Adrenal gland (tissue), 12 donors: Measurements from ENCODE around the gene DCAF17. TPM values are rescaled to one million over a fixed set of nuclear protein-coding genes. Genes with fewer than 3 reads are reported as not detected.
"Not testable (repeated sequence)": the region's sequence is repeated elsewhere in the genome, so short reads cannot be mapped to it uniquely, and the experiment has no call there.

Experiments used
- DNase-seq, 7 donors: peaks; one replicate each; pipeline ENCODE4 v3.0.0-alpha.2; 2019 to 2020
- H3K27ac ChIP-seq, 5 donors: fragments of 200-600 bp; sonication (generic) in 4 of 5; 1 replicate in 3 of 5; 2 replicates in 2 of 5; pipeline versions ENCODE4 v1.5.1 to v1.8.0; 2016 to 2020; ENCODE audit warnings: mild to moderate bottlenecking in 1 of 5
- H3K27me3 ChIP-seq: fragments of 200-600 bp; 2 replicates; pipeline ENCODE4 v1.8.0; 2021
- H3K36me3 ChIP-seq, 2 donors: fragments of 200-600 bp; replicated peaks in 1 of 2; 1 replicate in 1 of 2; 2 replicates in 1 of 2; pipeline versions ENCODE4 v1.5.1 to v1.8.0; 2018 to 2022
- H3K4me1 ChIP-seq, 2 donors: fragments of 200-600 bp; replicated peaks in 1 of 2; 1 replicate in 1 of 2; 2 replicates in 1 of 2; pipeline versions ENCODE4 v1.5.1 to v1.8.0; 2018 to 2021
- H3K4me3 ChIP-seq, 4 donors: fragments of 200-600 bp; sonication (generic) in 3 of 4; one replicate each; pipeline ENCODE4 v1.5.1; 2016 to 2018
- H3K9me3 ChIP-seq, 3 donors: fragments of 200-600 bp; sonication (generic) in 1 of 3; replicated peaks in 1 of 3; 1 replicate in 2 of 3; 2 replicates in 1 of 3; pipeline versions ENCODE4 v1.5.1 to v1.8.0; 2016 to 2021
- POLR2A ChIP-seq, 2 donors: fragments of 450-650 bp; IDR thresholded peaks; one replicate each; pipeline ENCODE4 v1.6.1; 2017; ENCODE audit warnings: antibody characterized with exemption in 2 of 2, mild to moderate bottlenecking in 2 of 2, moderate library complexity in 1 of 2
- WGBS, 4 donors: extraction: QIAGEN DNeasy Blood & Tissue Kit in 2 of 4; methylation state at CpG; one replicate each; pipeline versions ENCODE4 v1.1.5 to v1.1.7; 2013 to 2017; 5-methylcytosine and 5-hydroxymethylcytosine counted together
- intact Hi-C, 2 donors: fragments of 100-400 bp; cut with DNase I; formaldehyde crosslinking; loops; one replicate each; pipeline versions ENCODE4 v1.14.1 to v1.15.0; 2022 to 2023
- polyA plus RNA-seq, 3 donors: library from polyadenylated mRNA; stranded (reverse); fragments of 200-250 nt in 2 of 3; fragments of 350-450 nt in 1 of 3; fragmentation: Illumina TruSeq in 1 of 3; extraction: RNeasy Lipid Tissue Mini Kit (QIAGEN cat#74804) in 1 of 3; gene quantifications; one replicate each; pipeline ENCODE4 v1.2.3, GENCODE V29; 2013 to 2014
- total RNA-seq, 9 donors: library from RNA; depleted of rRNA in 4 of 9; stranded (reverse); fragments of >200 nt in 4 of 9; fragments of 120-200 nt in 1 of 9; fragmentation: NEBNext Ultra II Directional in 1 of 9; extraction: Animal tissue kit (Norgen Biotek cat#: 25700) in 1 of 9; gene quantifications; one replicate each; pipeline versions ENCODE4 v1.1.0 to v1.2.4, GENCODE V29; 2013 to 2023
- TF ChIP-seq, protein P1 (sequence below), 6 experiments: fragments of 450-650 bp in 4 of 6; fragments of 200-600 bp in 2 of 6; sonication (generic) in 1 of 6; IDR thresholded peaks; 1 replicate in 5 of 6; 2 replicates in 1 of 6; pipeline versions ENCODE4 v1.5.1 to v1.8.0; 2016 to 2021; ENCODE audit warnings: antibody characterized with exemption in 6 of 6, mild to moderate bottlenecking in 2 of 6, moderate library complexity in 1 of 6
- donor health status: healthy with polysubstance abuse.
- donor health status: Bipolar disorder and iron deficiency.
- donor health status: DM: yes; HTN: yes; CAD: no.
- donor health status: DM: no; HTN: no; CAD: no.
- donor health status: DM: no; HTN: no; CAD: no.
- donor health status: DM: yes; HTN: yes; CAD: no.

Gene DCAF17
- total and polyA plus RNA-seq, 12 donors = 2.6 to 21.9 (median 15.9) TPM

DNA sequence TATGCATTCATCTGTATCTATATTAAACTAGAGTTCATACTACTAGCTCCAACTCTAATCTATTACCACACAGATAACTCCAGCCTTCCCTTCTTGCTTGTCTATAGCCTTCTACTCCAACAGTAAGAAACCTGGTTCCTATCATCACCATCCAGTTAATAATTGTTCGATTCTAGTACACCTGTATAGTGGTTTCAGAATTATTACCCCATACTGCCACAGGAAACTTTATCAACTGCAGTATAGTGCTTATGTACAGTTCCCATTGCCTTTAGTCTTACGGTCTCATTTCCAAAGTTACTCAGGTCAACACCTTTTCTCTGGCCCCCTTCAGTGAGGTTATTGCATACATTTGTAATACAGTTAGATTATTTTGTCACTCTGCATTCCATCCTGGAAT, 14.7 kb upstream of the DCAF17 start:
- TF ChIP-seq POLR2A (IDR thresholded peaks at IDR 0.05) = no peak
- TF ChIP-seq, protein P1, sequence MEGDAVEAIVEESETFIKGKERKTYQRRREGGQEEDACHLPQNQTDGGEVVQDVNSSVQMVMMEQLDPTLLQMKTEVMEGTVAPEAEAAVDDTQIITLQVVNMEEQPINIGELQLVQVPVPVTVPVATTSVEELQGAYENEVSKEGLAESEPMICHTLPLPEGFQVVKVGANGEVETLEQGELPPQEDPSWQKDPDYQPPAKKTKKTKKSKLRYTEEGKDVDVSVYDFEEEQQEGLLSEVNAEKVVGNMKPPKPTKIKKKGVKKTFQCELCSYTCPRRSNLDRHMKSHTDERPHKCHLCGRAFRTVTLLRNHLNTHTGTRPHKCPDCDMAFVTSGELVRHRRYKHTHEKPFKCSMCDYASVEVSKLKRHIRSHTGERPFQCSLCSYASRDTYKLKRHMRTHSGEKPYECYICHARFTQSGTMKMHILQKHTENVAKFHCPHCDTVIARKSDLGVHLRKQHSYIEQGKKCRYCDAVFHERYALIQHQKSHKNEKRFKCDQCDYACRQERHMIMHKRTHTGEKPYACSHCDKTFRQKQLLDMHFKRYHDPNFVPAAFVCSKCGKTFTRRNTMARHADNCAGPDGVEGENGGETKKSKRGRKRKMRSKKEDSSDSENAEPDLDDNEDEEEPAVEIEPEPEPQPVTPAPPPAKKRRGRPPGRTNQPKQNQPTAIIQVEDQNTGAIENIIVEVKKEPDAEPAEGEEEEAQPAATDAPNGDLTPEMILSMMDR (IDR thresholded peaks at IDR 0.05) = no peak
- 91 to 95% (median 93%) methylated on average over 2 of the region's 2 CpGs for WGBS, 4 donors
- intact Hi-C loops = loop anchor here (5.0 to 10.0 kb wide), 2 partner anchors 245 to 447 kb away; no protein-coding TSS in a partner anchor

DNA sequence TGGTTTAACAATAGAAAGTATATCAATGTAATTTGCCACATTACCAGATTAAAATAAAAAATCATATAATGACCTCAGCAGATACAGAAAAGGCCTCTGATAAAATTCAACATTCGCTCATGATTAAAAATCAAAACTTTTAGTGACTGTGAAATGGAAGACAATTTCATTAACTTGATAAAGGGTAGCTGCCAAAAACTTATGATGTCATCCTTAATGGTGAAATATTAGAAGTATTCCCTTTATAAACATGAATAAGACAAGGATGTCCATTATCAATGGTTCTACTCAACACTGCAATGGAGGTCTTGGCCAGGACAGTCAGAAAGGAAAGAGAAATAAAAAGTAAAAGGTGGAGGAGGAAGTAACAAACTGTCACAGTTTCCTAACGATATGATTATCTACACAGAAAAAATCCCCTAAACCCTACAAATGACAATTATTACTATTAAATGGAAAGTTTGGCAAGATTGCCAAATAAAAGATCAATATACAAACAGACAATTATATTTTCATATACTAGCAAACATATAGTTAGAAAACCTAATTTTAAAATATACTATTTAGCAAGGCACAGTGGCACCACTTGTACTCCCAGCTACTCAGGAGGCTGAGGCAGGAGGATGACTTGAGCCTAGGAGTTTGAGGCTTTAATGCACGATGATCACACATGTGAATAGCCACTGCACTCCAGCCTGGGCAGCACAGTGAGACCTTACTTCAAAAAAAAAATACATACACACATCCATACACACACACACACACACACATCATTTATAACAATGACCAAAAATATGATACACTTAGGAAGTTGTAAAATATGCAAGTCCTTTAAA, 13.1 kb upstream of the DCAF17 start:
- no peaks in the 10 kb centered on the region for H3K9me3 ChIP-seq
- TF ChIP-seq, protein P1 (IDR thresholded peaks at IDR 0.05) = no peak
- no peak for TF ChIP-seq POLR2A (IDR thresholded peaks at IDR 0.05)
- no peak overlapping the region for H3K27ac ChIP-seq
- no peaks in the 10 kb centered on the region for H3K27me3 ChIP-seq
- H3K4me1 ChIP-seq = peaks cover 0 to under 1% of the 10 kb centered on the region in 2 donors
- WGBS, 4 donors = 82 to 93% (median 86%) methylated on average over 3 of the region's 3 CpGs
- no peaks in the 10 kb centered on the region for H3K36me3 ChIP-seq
- no peak for DNase-seq
- intact Hi-C loops = no loop called here
- no peak overlapping the region for H3K4me3 ChIP-seq

More for the DNA sequence above, 14.7 kb upstream of the DCAF17 start:
- H3K4me1 ChIP-seq = peaks cover 0 to 4% of the 10 kb centered on the region in 2 donors
- no peaks in the 10 kb centered on the region for H3K9me3 ChIP-seq
- DNase-seq = no peak
- no peak overlapping the region for H3K4me3 ChIP-seq
- H3K27me3 ChIP-seq = no peaks in the 10 kb centered on the region
- no peaks in the 10 kb centered on the region for H3K36me3 ChIP-seq
- H3K27ac ChIP-seq = no peak overlapping the region

DNA sequence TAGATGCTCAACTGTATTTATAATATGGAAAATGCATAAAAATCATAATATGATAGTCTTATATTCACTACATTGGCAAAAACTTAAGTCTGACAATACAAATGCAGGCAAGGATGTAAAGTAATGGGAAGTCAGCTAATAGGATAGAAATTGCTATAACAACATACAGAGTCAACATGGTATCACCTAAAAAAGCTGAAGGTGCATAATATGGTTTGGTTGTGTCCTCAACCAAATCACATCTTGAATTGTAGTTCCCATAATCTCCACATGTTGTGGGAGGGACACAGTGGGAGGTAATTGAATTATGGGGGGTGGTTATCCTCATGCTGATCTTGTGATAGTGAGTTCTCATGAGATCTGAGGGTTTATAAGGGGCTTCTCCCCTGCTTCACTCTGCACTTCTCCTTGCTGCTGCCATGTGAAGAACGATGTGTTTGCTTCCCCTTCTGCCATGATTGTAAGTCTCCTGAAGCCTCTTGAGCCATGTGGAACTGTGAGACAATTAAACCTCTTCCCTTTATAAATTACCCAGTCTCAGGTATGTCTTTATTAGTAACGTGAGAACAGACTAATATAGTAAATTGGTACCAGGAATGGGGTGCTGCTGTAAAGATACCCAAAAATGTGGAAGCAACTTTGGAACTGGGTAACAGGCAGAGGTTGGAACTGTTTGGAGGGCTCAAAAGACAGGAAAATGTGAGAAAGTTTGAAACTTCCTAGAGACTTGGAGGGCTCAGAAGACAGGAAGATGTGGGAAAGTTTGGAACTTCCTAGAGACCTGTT, 11.1 kb upstream of the DCAF17 start:
- H3K4me3 ChIP-seq, intact Hi-C loops, H3K27ac ChIP-seq, DNase-seq, H3K36me3 ChIP-seq, H3K27me3 ChIP-seq, H3K9me3 ChIP-seq, H3K4me1 ChIP-seq: not testable (repeated sequence)
- 84 to 98% (median 94%) methylated on average over 2 of the region's 2 CpGs for WGBS, 4 donors

DNA sequence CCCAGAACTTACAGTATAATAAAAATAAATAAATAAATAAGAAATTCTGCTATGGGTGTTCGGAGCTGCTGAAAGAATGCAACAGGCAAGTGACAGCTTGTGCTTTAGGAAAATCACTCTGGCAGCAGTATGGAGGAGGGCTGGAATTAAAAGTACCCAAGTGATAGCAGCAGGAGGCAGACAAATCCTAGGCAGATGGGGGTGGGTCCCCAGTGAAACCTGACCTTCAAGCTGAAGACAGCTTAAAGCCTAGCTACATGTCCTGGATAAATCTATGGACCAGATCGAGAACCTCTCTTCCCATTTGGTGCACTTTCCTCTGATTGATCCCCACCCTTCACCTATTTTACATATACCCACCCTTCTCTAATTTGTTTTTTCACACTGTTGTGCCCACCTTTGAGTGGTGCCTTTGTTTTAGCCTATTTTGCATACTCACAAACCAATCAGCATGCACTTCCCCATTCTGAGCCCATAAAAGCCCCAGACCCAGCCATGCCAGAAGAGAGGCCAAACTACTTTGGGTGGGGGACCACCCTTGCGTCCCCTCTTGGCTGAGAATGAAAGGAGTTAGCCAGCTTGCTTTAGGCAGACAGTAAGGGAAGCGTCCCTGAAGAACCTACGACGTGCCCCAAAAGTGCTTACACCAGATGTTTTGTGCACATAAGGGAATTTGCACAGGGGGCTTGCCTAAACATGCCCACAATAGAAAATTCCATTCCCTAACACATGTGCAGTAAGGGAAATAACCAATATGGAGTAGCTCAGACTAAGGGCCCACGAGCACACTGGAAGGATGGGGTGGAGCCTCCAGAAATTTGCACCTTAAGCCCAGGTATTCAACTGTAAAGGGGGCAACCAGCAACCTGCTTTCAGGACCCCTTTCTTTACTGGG, 3.3 kb upstream of the DCAF17 start:
- H3K27me3 ChIP-seq = no peaks in the 10 kb centered on the region
- no peaks in the 10 kb centered on the region for H3K9me3 ChIP-seq
- DNase-seq = no peak
- H3K4me1 ChIP-seq = peaks cover 7 to 14% of the 10 kb centered on the region in 2 donors
- H3K27ac ChIP-seq = no peak overlapping the region
- intact Hi-C loops = loop anchor here (5.0 to 10.0 kb wide), 2 partner anchors 94 to 458 kb away; partner anchors contain the start of gene CYBRD1 (in 2 of the 2)
- H3K4me3 ChIP-seq = no peak overlapping the region
- no peaks in the 10 kb centered on the region for H3K36me3 ChIP-seq
- WGBS, 4 donors = 95 to 99% (median 98%) methylated on average over 7 of the region's 7 CpGs
- TF ChIP-seq, protein P1 (IDR thresholded peaks at IDR 0.05) = no peak
- TF ChIP-seq POLR2A (IDR thresholded peaks at IDR 0.05) = no peak
